Keratinocyte (primary cell): Measurements from ENCODE around the gene EFNB3. TPM values are rescaled to one million over a fixed set of nuclear protein-coding genes. Genes with fewer than 3 reads are reported as not detected.

ENCODE experiments used
- DNase-seq: peaks from one replicate; pipeline ENCODE4 v3.0.0-alpha.2; 2011; ENCODE audit warnings: low read depth, missing footprints, low spot score
- FAIRE-seq: peaks from 2 replicates; lab custom pipeline; 2011; peaks lifted over from hg19 to GRCh38; lab: Jason Lieb, UNC
- H2AFZ ChIP-seq: 2 replicates; pipeline ENCODE4 v1.6.0; 2012; ENCODE audit warnings: low read length, control low read depth, inconsistent platforms; ENCODE audit not compliant: control insufficient read depth
- H3K27ac ChIP-seq: 2 replicates; pipeline ENCODE4 v1.5.1; 2011; ENCODE audit warnings: low read length; ENCODE audit not compliant: control insufficient read depth, insufficient read depth
- H3K27me3 ChIP-seq: 3 replicates; pipeline ENCODE4 v1.6.0; 2011; ENCODE audit warnings: low read length; ENCODE audit not compliant: control insufficient read depth, insufficient read depth; ENCODE audit errors: extremely low read depth
- H3K36me3 ChIP-seq, 2 experiments: 2 replicates in 1 of 2; 3 replicates in 1 of 2; pipeline ENCODE4 v1.5.1; 2011; ENCODE audit warnings: low read length in 2 of 2, mild to moderate bottlenecking in 1 of 2; ENCODE audit not compliant: control insufficient read depth in 2 of 2, insufficient read depth in 2 of 2; ENCODE audit errors: extremely low read depth in 1 of 2
- H3K4me1 ChIP-seq: 3 replicates; pipeline ENCODE4 v1.5.1; 2011; ENCODE audit warnings: low read length; ENCODE audit not compliant: control insufficient read depth, insufficient read depth; ENCODE audit errors: extremely low read depth
- H3K4me2 ChIP-seq: 3 replicates; pipeline ENCODE4 v1.6.0; 2011; ENCODE audit warnings: low read depth, low read length; ENCODE audit not compliant: control insufficient read depth, insufficient read depth; ENCODE audit errors: extremely low read depth
- H3K4me3 ChIP-seq, 3 experiments: fragments of 200-600 bp in 1 of 3; sonication (generic) in 1 of 3; 2 replicates in 2 of 3; 3 replicates in 1 of 3; pipeline ENCODE4 v1.5.1; 2011 to 2016; ENCODE audit warnings: low read length in 3 of 3, mild to moderate bottlenecking in 3 of 3, control low read depth in 2 of 3, inconsistent platforms in 1 of 3, low read depth in 1 of 3, mixed read lengths in 1 of 3, mixed run types in 1 of 3, moderate library complexity in 1 of 3; ENCODE audit not compliant: control insufficient read depth in 2 of 3, insufficient read depth in 2 of 3; ENCODE audit errors: extremely low read depth in 1 of 3
- H3K79me2 ChIP-seq: 2 replicates; pipeline ENCODE4 v1.6.0; 2012; ENCODE audit warnings: low read length; ENCODE audit not compliant: control insufficient read depth, insufficient read depth
- H3K9ac ChIP-seq: 3 replicates; pipeline ENCODE4 v1.6.0; 2011; ENCODE audit warnings: low read length; ENCODE audit not compliant: control insufficient read depth, insufficient read depth; ENCODE audit errors: extremely low read depth
- H3K9me1 ChIP-seq: 3 replicates; pipeline ENCODE4 v1.6.0; 2011; ENCODE audit warnings: low read length; ENCODE audit not compliant: control insufficient read depth, insufficient read depth; ENCODE audit errors: extremely low read depth
- H3K9me3 ChIP-seq: 2 replicates; pipeline ENCODE4 v1.5.1; 2012; ENCODE audit warnings: low read depth, low read length; ENCODE audit not compliant: control insufficient read depth
- H4K20me1 ChIP-seq: 3 replicates; pipeline ENCODE4 v1.6.0; 2011; ENCODE audit warnings: low read length; ENCODE audit not compliant: control insufficient read depth, insufficient read depth; ENCODE audit errors: extremely low read depth
- EZH2 ChIP-seq: IDR thresholded peaks from one replicate; pipeline ENCODE4 v1.6.1; 2012; ENCODE audit warnings: inconsistent platforms, mild to moderate bottlenecking, low read length, moderate library complexity
- dilution Hi-C: fragments of 300-500 bp; cut with MboI; formaldehyde crosslinking; loops from one replicate; pipeline ENCODE4 v1.7.0; 2020; ENCODE audit warnings: low sequenced_read_pairs; ENCODE audit not compliant: extremely low pct_ligation_motif_present
- polyA plus RNA-seq, 5 experiments: library from polyadenylated mRNA; depleted of rRNA in 3 of 5; stranded (reverse) in 3 of 5; stranded (forward) in 1 of 5; unstranded in 1 of 5; fragments of >200 nt; gene quantifications; 1 replicate in 1 of 5; 2 replicates in 3 of 5; 3 replicates in 1 of 5; pipeline versions ENCODE4 v1.2.1 to v1.2.3, GENCODE V29; 2011 to 2012; ENCODE audit warnings: missing spikeins in 2 of 5, low read depth in 1 of 5, low replicate concordance in 1 of 5
- TF ChIP-seq, protein P1 (sequence below), 3 experiments: IDR thresholded peaks in 1 of 3; conservative IDR thresholded peaks in 1 of 3; optimal IDR thresholded peaks in 1 of 3; 2 replicates in 2 of 3; 3 replicates in 1 of 3; pipeline versions ENCODE3 to v1.5.1; 2011; ENCODE audit warnings: low read length in 3 of 3, mild to moderate bottlenecking in 3 of 3, moderate library complexity in 2 of 3, control low read depth in 1 of 3, inconsistent platforms in 1 of 3; ENCODE audit not compliant: insufficient read depth in 2 of 3; ENCODE audit errors: extremely low read depth in 1 of 3

Gene EFNB3
- polyA plus RNA-seq, 1 donor (not counting 4 experiments of a cell fraction or from before 2014, with no cell fraction given) = 4.1 TPM

DNA sequence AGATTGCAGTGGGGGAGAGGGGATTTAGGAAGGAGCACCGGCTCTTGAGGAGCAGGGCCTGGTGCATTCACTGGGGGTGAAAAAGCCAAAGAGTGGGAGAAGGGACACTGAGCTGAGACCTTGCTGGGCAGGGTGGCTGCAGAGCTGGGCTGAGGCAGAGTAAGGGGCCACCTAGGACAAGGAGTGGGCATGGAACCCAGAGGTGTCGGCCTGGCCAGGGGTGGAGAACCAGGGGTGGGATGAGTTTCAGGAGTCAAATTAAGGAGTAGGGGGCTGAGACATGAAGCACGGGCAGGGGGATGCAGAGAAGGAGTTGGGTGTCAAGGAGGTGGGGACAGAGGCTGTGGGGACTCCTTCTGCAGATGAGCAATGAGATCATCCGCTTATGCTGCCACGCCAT is 32.6 kb downstream of the EFNB3 start:
- peaks cover 2% of the 10 kb centered on the region for H3K4me1 ChIP-seq
- H3K4me3 ChIP-seq = no peak overlapping the region
- no peaks in the 10 kb centered on the region for H3K79me2 ChIP-seq
- no peak overlapping the region for H3K4me2 ChIP-seq
- TF ChIP-seq, protein P1, sequence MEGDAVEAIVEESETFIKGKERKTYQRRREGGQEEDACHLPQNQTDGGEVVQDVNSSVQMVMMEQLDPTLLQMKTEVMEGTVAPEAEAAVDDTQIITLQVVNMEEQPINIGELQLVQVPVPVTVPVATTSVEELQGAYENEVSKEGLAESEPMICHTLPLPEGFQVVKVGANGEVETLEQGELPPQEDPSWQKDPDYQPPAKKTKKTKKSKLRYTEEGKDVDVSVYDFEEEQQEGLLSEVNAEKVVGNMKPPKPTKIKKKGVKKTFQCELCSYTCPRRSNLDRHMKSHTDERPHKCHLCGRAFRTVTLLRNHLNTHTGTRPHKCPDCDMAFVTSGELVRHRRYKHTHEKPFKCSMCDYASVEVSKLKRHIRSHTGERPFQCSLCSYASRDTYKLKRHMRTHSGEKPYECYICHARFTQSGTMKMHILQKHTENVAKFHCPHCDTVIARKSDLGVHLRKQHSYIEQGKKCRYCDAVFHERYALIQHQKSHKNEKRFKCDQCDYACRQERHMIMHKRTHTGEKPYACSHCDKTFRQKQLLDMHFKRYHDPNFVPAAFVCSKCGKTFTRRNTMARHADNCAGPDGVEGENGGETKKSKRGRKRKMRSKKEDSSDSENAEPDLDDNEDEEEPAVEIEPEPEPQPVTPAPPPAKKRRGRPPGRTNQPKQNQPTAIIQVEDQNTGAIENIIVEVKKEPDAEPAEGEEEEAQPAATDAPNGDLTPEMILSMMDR (optimal IDR thresholded peaks at IDR 0.05 in 1 of 3, IDR thresholded peaks at IDR 0.05 in 1 of 3, conservative IDR thresholded peaks at IDR 0.05 in 1 of 3; ENCODE audit: extremely low read depth in 1 of 3, insufficient read depth in 2 of 3, low read length in 3 of 3) = no peak
- no peak for TF ChIP-seq EZH2
- dilution Hi-C loops = no loop called here
- no peaks in the 10 kb centered on the region for H3K36me3 ChIP-seq
- H2AFZ ChIP-seq = no peak overlapping the region
- DNase-seq = no peak
- no peaks in the 10 kb centered on the region for H3K9me1 ChIP-seq
- H3K27me3 ChIP-seq = peaks cover 29% of the 10 kb centered on the region
- H4K20me1 ChIP-seq = no peaks in the 10 kb centered on the region
- H3K9ac ChIP-seq = no peak overlapping the region
- FAIRE-seq = no peak
- no peaks in the 10 kb centered on the region for H3K9me3 ChIP-seq
- H3K27ac ChIP-seq = no peak overlapping the region

DNA sequence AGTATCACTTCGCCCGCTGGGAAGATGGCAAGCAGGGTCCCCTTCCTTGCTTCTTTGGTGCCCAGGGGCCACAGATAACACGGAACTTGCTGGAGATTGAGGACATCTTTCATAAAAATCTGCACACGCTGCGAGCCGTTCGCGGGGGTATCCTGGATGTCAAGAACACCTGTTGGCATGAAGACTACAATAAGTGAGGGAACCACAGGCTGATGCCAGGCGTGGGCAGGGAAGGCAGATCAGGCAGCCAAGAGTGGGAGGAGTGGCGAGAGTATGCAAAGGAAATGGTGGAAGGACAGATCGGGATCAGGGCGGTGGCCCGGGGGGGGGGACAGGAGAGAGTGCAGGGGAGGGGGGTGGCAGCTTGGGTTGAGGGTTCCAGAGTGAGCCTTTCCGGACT is 34.7 kb downstream of the EFNB3 start:
- Histone ChIP-seq H4K20me1 (no peaks in the 10 kb centered on the region), H3K9me1 (no peaks in the 10 kb centered on the region), H3K4me3 (no peak overlapping the region), H3K4me1 (peaks cover 2% of the 10 kb centered on the region), H3K9me3 (no peaks in the 10 kb centered on the region), H3K4me2 (no peak overlapping the region), H3K79me2 (no peaks in the 10 kb centered on the region), H3K27me3 (peaks cover 18% of the 10 kb centered on the region), H3K27ac (no peak overlapping the region), H3K9ac (no peak overlapping the region), H3K36me3 (no peaks in the 10 kb centered on the region), H2AFZ (no peak overlapping the region)
- FAIRE-seq = no peak
- dilution Hi-C loops = no loop called here
- DNase-seq = no peak
- no peak for TF ChIP-seq EZH2
- TF ChIP-seq, protein P1 (optimal IDR thresholded peaks at IDR 0.05 in 1 of 3, IDR thresholded peaks at IDR 0.05 in 1 of 3, conservative IDR thresholded peaks at IDR 0.05 in 1 of 3; ENCODE audit: extremely low read depth in 1 of 3, insufficient read depth in 2 of 3, low read length in 3 of 3) = no peak
